Transverse colon (tissue), 4 donors: ENCODE data around the gene ST6GAL1. TPM values are rescaled to one million over a fixed set of nuclear protein-coding genes. Genes with fewer than 3 reads are reported as not detected.

Source experiments
- DNase-seq: peaks from one replicate; pipeline ENCODE4 v3.0.0-alpha.2; 2019
- H3K27ac ChIP-seq, 4 donors: fragments of 200-600 bp; sonication (generic); 2 replicates each; pipeline ENCODE4 v1.5.1; 2016 to 2018; ENCODE audit warnings: inconsistent platforms in 4 of 4
- H3K27me3 ChIP-seq: fragments of 200-600 bp; sonication (generic); 2 replicates; pipeline ENCODE4 v1.5.1; 2017; ENCODE audit warnings: inconsistent platforms
- H3K36me3 ChIP-seq, 4 donors: fragments of 200-600 bp; sonication (generic); 2 replicates each; pipeline ENCODE4 v1.5.1; 2017 to 2019; ENCODE audit warnings: inconsistent platforms in 4 of 4
- H3K4me1 ChIP-seq, 4 donors: fragments of 200-600 bp; sonication (generic); 2 replicates each; pipeline ENCODE4 v1.5.1; 2017 to 2020; ENCODE audit warnings: inconsistent platforms in 4 of 4
- H3K4me3 ChIP-seq, 4 donors: fragments of 200-600 bp; sonication (generic); 1 replicate in 1 of 4; 2 replicates in 3 of 4; pipeline versions ENCODE4 v1.5.1 to v1.6.1; 2017 to 2019; ENCODE audit warnings: inconsistent platforms in 4 of 4
- H3K9me3 ChIP-seq, 2 donors: fragments of 200-600 bp; sonication (generic); 2 replicates each; pipeline ENCODE4 v1.5.1; 2017 to 2019; ENCODE audit warnings: inconsistent platforms in 2 of 2
- EP300 ChIP-seq: sonication (generic); formaldehyde crosslinking; IDR thresholded peaks from one replicate; pipeline ENCODE4 v1.6.1; 2017; ENCODE audit warnings: antibody characterized with exemption, low read depth
- POLR2A ChIP-seq: fragments of 450-650 bp; IDR thresholded peaks from one replicate; pipeline ENCODE4 v1.6.1; 2016; ENCODE audit warnings: antibody characterized with exemption, mild to moderate bottlenecking, moderate library complexity
- POLR2AphosphoS5 ChIP-seq, 3 donors: sonication (generic); formaldehyde crosslinking; IDR thresholded peaks; one replicate each; pipeline ENCODE4 v1.6.1; 2016; ENCODE audit warnings: antibody characterized with exemption in 3 of 3
- WGBS, 2 donors: methylation state at CpG; one replicate each; pipeline ENCODE4 v1.1.5; 2018; ENCODE audit warnings: low coverage in 1 of 2; 5-methylcytosine and 5-hydroxymethylcytosine counted together
- in situ Hi-C, 4 donors: fragments of 200-750 bp; cut with MboI; loops; one replicate each; pipeline versions ENCODE4 v1.15.0 to v1.15.1; 2017; ENCODE audit warnings: low sequenced_read_pairs in 3 of 4, low pct_ligation_motif_present in 1 of 4, low pct_unique_long_range_greater_than_20kb in 1 of 4
- intact Hi-C: fragments of 100-400 bp; cut with DNase I; formaldehyde crosslinking; loops from one replicate; pipeline ENCODE4 v1.15.1; 2023; ENCODE audit warnings: low total_unique reads
- total RNA-seq, 4 donors: library from RNA; depleted of rRNA; stranded (reverse); fragments of >200 nt; gene quantifications; one replicate each; pipeline ENCODE4 v1.1.0, GENCODE V29; 2016
- TF ChIP-seq, protein P1 (sequence below), 5 experiments: fragments of 200-600 bp in 3 of 5; fragments of 450-650 bp in 2 of 5; sonication (generic) in 3 of 5; IDR thresholded peaks; 1 replicate in 2 of 5; 2 replicates in 3 of 5; pipeline ENCODE4 v1.5.1; 2016 to 2017; ENCODE audit warnings: antibody characterized with exemption in 5 of 5, inconsistent platforms in 3 of 5, mild to moderate bottlenecking in 2 of 5, moderate library complexity in 1 of 5

ST6GAL1 gene
- total RNA-seq, 4 donors from 2014 or later = 22.4 to 50.5 (median 31.2) TPM

DNA sequence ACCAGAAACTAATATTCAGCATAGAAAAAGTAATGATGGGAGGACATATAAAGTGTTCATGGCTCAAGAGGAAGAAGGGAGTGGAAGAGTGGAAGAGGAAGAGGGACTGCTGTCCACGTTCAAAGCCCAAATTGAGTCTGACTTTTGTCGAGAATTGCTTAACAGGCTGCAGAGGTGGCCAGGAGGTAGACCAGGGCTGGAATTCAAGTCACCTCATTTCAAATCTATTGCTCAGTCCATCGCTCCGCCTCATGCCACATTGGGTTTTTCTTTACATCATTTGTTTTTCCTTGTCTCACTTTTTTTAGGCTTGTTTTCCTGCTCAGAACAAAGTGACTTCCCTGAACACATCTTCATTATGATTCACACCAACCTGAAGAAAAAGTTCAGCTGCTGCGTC, 112.0 kb downstream of the ST6GAL1 start:
- intact Hi-C loops = no loop called here
- Histone ChIP-seq H3K27me3 (no peaks in the 10 kb centered on the region), H3K4me3 (no peak overlapping the region), H3K36me3 (no peaks in the 10 kb centered on the region), H3K9me3 (no peaks in the 10 kb centered on the region), H3K27ac (peak overlapping the region; percentile 62 to 77 (median 73)), H3K4me1 (peaks cover 0 to 55% (median 31%) of the 10 kb centered on the region in 4 donors)
- in situ Hi-C loops = no loop called here
- 63 to 80% methylated on average over 3 to 5 of the region's 5 CpGs for WGBS, 2 donors
- no peak for DNase-seq
- TF ChIP-seq, protein P1, sequence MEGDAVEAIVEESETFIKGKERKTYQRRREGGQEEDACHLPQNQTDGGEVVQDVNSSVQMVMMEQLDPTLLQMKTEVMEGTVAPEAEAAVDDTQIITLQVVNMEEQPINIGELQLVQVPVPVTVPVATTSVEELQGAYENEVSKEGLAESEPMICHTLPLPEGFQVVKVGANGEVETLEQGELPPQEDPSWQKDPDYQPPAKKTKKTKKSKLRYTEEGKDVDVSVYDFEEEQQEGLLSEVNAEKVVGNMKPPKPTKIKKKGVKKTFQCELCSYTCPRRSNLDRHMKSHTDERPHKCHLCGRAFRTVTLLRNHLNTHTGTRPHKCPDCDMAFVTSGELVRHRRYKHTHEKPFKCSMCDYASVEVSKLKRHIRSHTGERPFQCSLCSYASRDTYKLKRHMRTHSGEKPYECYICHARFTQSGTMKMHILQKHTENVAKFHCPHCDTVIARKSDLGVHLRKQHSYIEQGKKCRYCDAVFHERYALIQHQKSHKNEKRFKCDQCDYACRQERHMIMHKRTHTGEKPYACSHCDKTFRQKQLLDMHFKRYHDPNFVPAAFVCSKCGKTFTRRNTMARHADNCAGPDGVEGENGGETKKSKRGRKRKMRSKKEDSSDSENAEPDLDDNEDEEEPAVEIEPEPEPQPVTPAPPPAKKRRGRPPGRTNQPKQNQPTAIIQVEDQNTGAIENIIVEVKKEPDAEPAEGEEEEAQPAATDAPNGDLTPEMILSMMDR (IDR thresholded peaks at IDR 0.05) = no peak
- TF ChIP-seq POLR2AphosphoS5 (IDR thresholded peaks at IDR 0.05) (no peak), EP300 (no peak)

DNA sequence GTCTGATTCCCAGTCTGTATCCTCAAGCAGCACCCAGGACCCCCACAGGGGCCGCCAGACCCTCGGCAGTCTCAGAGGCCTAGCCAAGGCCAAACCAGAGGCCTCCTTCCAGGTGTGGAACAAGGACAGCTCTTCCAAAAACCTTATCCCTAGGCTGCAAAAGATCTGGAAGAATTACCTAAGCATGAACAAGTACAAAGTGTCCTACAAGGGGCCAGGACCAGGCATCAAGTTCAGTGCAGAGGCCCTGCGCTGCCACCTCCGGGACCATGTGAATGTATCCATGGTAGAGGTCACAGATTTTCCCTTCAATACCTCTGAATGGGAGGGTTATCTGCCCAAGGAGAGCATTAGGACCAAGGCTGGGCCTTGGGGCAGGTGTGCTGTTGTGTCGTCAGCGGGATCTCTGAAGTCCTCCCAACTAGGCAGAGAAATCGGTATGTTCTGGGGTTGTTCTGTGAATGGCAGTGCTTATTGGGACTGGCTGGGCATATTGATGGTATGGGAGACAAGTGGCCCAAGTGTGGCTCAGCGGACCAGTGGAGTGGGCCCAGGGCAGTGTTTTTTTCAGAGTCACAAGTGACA, 112.6 kb downstream of the ST6GAL1 start:
- intact Hi-C loops (no loop called here), in situ Hi-C loops (no loop called here)
- H3K36me3 ChIP-seq = no peaks in the 10 kb centered on the region
- DNase-seq = no peak
- no peaks in the 10 kb centered on the region for H3K9me3 ChIP-seq
- no peaks in the 10 kb centered on the region for H3K27me3 ChIP-seq
- H3K4me3 ChIP-seq = no peak overlapping the region
- WGBS, 2 donors = 96 to 100% methylated on average over 1 to 8 of the region's 8 CpGs
- peaks cover 0 to 55% (median 31%) of the 10 kb centered on the region in 4 donors for H3K4me1 ChIP-seq
- H3K27ac ChIP-seq = peak overlapping the region in 3 of 4 donors; percentile 11 to 77 (median 71)
- TF ChIP-seq POLR2A (no peak), POLR2AphosphoS5 (IDR thresholded peaks at IDR 0.05) (no peak), EP300 (no peak)
- TF ChIP-seq, protein P1 (IDR thresholded peaks at IDR 0.05) = no peak

GRCh38 chr3:187044206-187044605, 113.9 kb downstream of the ST6GAL1 start:
- WGBS, 2 donors = 66% methylated on average over 3 of the region's 3 CpGs; no CpG with 5 or more reads in 1 of the 2 donors
- Histone ChIP-seq H3K27me3 (no peaks in the 10 kb centered on the region), H3K9me3 (no peaks in the 10 kb centered on the region), H3K4me3 (no peak overlapping the region), H3K36me3 (no peaks in the 10 kb centered on the region), H3K27ac (peak overlapping the region; percentile 27 to 63 (median 43)), H3K4me1 (peaks cover 0 to 50% (median 30%) of the 10 kb centered on the region in 4 donors)
- TF ChIP-seq POLR2AphosphoS5 (IDR thresholded peaks at IDR 0.05) (no peak), POLR2A (no peak), EP300 (no peak)
- TF ChIP-seq, protein P1 (IDR thresholded peaks at IDR 0.05) = no peak
- DNase-seq = no peak
- intact Hi-C loops (no loop called here), in situ Hi-C loops (no loop called here)

DNA sequence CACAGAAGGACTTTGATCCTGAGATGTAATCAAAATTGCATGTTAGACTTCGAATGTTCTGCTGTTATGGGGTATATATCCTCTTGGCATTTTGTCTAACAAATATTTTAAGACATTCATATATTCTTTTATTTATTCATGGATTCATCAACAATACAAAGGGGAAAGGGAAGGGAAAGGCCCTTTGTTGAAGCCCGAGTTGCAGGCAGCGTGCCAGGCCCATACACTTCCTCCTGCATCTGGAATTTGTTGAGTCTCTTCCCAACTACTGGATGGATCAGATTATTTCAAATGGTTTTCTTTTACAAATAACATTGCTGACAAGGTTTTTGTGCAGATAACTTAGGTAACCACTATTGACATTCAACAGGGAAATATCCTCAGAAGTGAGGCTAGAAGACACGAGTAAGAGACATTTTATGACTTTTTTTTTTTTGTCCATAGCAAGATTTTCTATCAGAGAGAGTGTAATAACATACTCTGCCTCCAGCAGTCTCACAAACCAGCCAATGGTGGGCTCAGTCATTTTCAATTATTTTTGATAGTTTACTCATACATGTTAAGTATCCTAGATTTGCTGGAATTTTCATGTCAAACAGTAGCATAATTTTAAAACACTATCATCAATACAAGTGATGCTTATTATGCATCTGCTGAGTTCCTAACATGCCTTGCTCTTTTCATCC, 114.7 kb downstream of the ST6GAL1 start:
- TF ChIP-seq POLR2AphosphoS5 (IDR thresholded peaks at IDR 0.05) (no peak), EP300 (no peak), POLR2A (no peak)
- TF ChIP-seq, protein P1 (IDR thresholded peaks at IDR 0.05) = no peak
- no peaks in the 10 kb centered on the region for H3K27me3 ChIP-seq
- intact Hi-C loops (no loop called here), in situ Hi-C loops (no loop called here)
- H3K9me3 ChIP-seq = no peaks in the 10 kb centered on the region
- H3K4me1 ChIP-seq = peaks cover 0 to 50% (median 30%) of the 10 kb centered on the region in 4 donors
- no peak overlapping the region for H3K4me3 ChIP-seq
- peak; percentile 58 for DNase-seq
- 33 to 43% methylated on average over 4 of the region's 4 CpGs for WGBS, 2 donors
- peak overlapping the region; percentile 27 to 63 (median 43) for H3K27ac ChIP-seq
- no peaks in the 10 kb centered on the region for H3K36me3 ChIP-seq
